ENCODE data around the gene SMIM22. TPM values are rescaled to one million over a fixed set of nuclear protein-coding genes. Genes with fewer than 3 reads are reported as not detected.

The SMIM22 gene
- total and polyA plus RNA-seq, 2 donors (not counting 3 experiments of a cell fraction or from before 2014, with no cell fraction given) = not detected

- Histone ChIP-seq H4K20me1 (replicated peaks; ENCODE audit: control insufficient read depth, extremely low read depth, insufficient read depth, low read length) (no peaks in the 10 kb centered on the region), H3K27me3 (ENCODE audit: control insufficient read depth in 2 of 2, insufficient read depth in 2 of 2, low read length in 2 of 2) (no peaks in the 10 kb centered on the region), H3K4me2 (ENCODE audit: insufficient read depth, low read length) (no peak overlapping the region), H3K79me2 (ENCODE audit: control insufficient read depth, insufficient read depth, low read length) (peaks cover 3% of the 10 kb centered on the region), H3K4me1 (ENCODE audit: control insufficient read depth, extremely low read depth, insufficient read depth, low read length) (no peaks in the 10 kb centered on the region), H3K27ac (ENCODE audit: insufficient read depth, low read depth, low read length) (no peak overlapping the region), H3K9ac (replicated peaks; ENCODE audit: extremely low read depth, insufficient read depth, low read length) (no peak overlapping the region), H3K9me3 (replicated peaks; ENCODE audit: control insufficient read depth, insufficient read depth, low read length) (no peaks in the 10 kb centered on the region), H3K9me1 (replicated peaks; ENCODE audit: control insufficient read depth, extremely low read depth, insufficient read depth, low read length) (no peaks in the 10 kb centered on the region), H3K4me3 (replicated peaks in 1 of 3; ENCODE audit: insufficient read depth in 1 of 3, low read depth in 1 of 3, low read length in 3 of 3) (no peak overlapping the region), H3K36me3 (ENCODE audit: control insufficient read depth in 2 of 2, extremely low read depth in 1 of 2, insufficient read depth in 2 of 2, low read length in 2 of 2) (peaks cover 18 to 35% of the 10 kb centered on the region in 2 experiments), H2AFZ (ENCODE audit: low read depth, low read length) (no peak overlapping the region)
- dilution Hi-C loops (cut with MboI; ENCODE audit: extremely low pct_ligation_motif_present, low sequenced_read_pairs) (no loop called here), intact Hi-C loops (cut with micrococcal nuclease) (no loop called here)
- no peak for FAIRE-seq
- CTCF ChIA-PET = interaction anchor here (0.6 kb wide), 1 partner anchor 13 kb away, joined by 3 read pairs; no protein-coding TSS in a partner anchor
- TF ChIP-seq EZH2 (IDR thresholded peaks at IDR 0.05; ENCODE audit: borderline replicate concordance, low read depth, low read length, severe bottlenecking) = no peak
- no peak for TF ChIP-seq GATA2 (IDR thresholded peaks at IDR 0.05; ENCODE audit: insufficient read depth, insufficient read length, low read depth, low read length)
- no peak for TF ChIP-seq POLR2A (IDR thresholded peaks at IDR 0.05; ENCODE audit: low read depth, low read length)
- no peak for TF ChIP-seq MYC (IDR thresholded peaks at IDR 0.05; ENCODE audit: low read depth, low read length)
- TF ChIP-seq POLR2AphosphoS5 (IDR thresholded peaks at IDR 0.05; ENCODE audit: insufficient read depth, low read depth, low read length) = no peak
- no peak for TF ChIP-seq JUN (IDR thresholded peaks at IDR 0.05; ENCODE audit: borderline replicate concordance, insufficient read depth, insufficient read length, low read depth)
- no peak for TF ChIP-seq FOS (IDR thresholded peaks at IDR 0.05; ENCODE audit: borderline replicate concordance, insufficient read depth, low read length)
- TF ChIP-seq MAX (IDR thresholded peaks at IDR 0.05; ENCODE audit: insufficient read depth, insufficient read length) = no peak
- no peak for TF ChIP-seq CTCF (IDR thresholded peaks at IDR 0.05; ENCODE audit: extremely low read depth in 1 of 2, insufficient read depth in 1 of 2, low read depth in 1 of 2, low read length in 2 of 2)
- BruUV-seq (replicated peaks) = no TSS peak
- POLR2A ChIA-PET = no interaction called here
- no peak for DNase-seq (ENCODE audit: low read depth, low spot score)
These were observed 34.8 kb upstream of the SMIM22 start for GRCh38 chr16:4760221-4760910.

Measured in endothelial cell of umbilical vein (primary cell).